PC-9 (cell line): ENCODE results near the gene DOCK6. TPM values are rescaled to one million over a fixed set of nuclear protein-coding genes. Genes with fewer than 3 reads are reported as not detected.

Source experiments
- BruUV-seq: library from RNA; stranded (reverse); fragments of 400-500 nt; replicated peaks from 2 replicates; lab custom pipeline; 2021; lab: Mats Ljungman, UMichigan
- CTCF ChIA-PET: fragments of 300-600 bp; sonication (Branson Sonifier 250); formaldehyde crosslinking; loops from one replicate; lab custom pipeline; 2022; ENCODE audit warnings: antibody characterized with exemption; lab: Charles Lee
- POLR2A ChIA-PET: fragments of 300-600 bp; sonication (Branson Sonifier 250); formaldehyde crosslinking; loops from one replicate; lab custom pipeline; 2022; ENCODE audit warnings: antibody characterized with exemption; ENCODE audit not compliant: unreplicated experiment; lab: Charles Lee
- DNase-seq, 2 experiments: peaks; one replicate each; pipeline versions ENCODE4 v3.0.0 to v3.0.0-alpha.2; 2015 to 2022; ENCODE audit warnings: mixed read lengths in 1 of 2
- H2AFZ ChIP-seq: fragments of 200-600 bp; sonication (generic); 2 replicates; pipeline ENCODE4 v1.8.1; 2017; ENCODE audit warnings: antibody characterized with exemption
- H3F3A ChIP-seq: fragments of 200-600 bp; sonication (generic); 2 replicates; pipeline ENCODE4 v1.8.1; 2017; ENCODE audit warnings: antibody characterized with exemption, mild to moderate bottlenecking, low read depth; ENCODE audit not compliant: insufficient read depth
- H3K27ac ChIP-seq: fragments of 200-600 bp; sonication (generic); 2 replicates; pipeline ENCODE4 v1.6.1; 2016; ENCODE audit warnings: mixed run types
- H3K27me3 ChIP-seq: fragments of 200-600 bp; sonication (generic); 2 replicates; pipeline ENCODE4 v1.6.1; 2016; ENCODE audit warnings: low read depth, mixed run types; ENCODE audit not compliant: insufficient read depth
- H3K36me3 ChIP-seq: fragments of 200-600 bp; sonication (generic); 2 replicates; pipeline ENCODE4 v1.6.1; 2016; ENCODE audit warnings: low read depth, mixed run types
- H3K4me1 ChIP-seq: fragments of 200-600 bp; sonication (generic); replicated peaks from 2 replicates; pipeline ENCODE4 v1.6.1; 2016; ENCODE audit warnings: mixed run types; ENCODE audit not compliant: insufficient read depth
- H3K4me2 ChIP-seq: fragments of 200-600 bp; sonication (generic); 2 replicates; pipeline ENCODE4 v1.6.1; 2017; ENCODE audit warnings: mixed run types
- H3K4me3 ChIP-seq: fragments of 200-600 bp; sonication (generic); 2 replicates; pipeline ENCODE4 v1.6.1; 2016; ENCODE audit warnings: mixed run types
- H3K79me2 ChIP-seq: fragments of 200-600 bp; sonication (generic); 2 replicates; pipeline ENCODE4 v1.6.1; 2017; ENCODE audit warnings: low read depth, mixed run types
- H3K9me2 ChIP-seq: fragments of 200-600 bp; sonication (generic); 2 replicates; pipeline ENCODE4 v1.8.1; 2017; ENCODE audit warnings: mild to moderate bottlenecking; ENCODE audit not compliant: insufficient read depth
- H3K9me3 ChIP-seq: fragments of 200-600 bp; sonication (generic); 2 replicates; pipeline ENCODE4 v1.8.1; 2016; ENCODE audit warnings: low read depth; ENCODE audit not compliant: insufficient read depth
- H4K20me1 ChIP-seq: fragments of 200-600 bp; sonication (generic); 2 replicates; pipeline ENCODE4 v1.8.1; 2017; ENCODE audit not compliant: insufficient read depth
- CTCF ChIP-seq: fragments of 200-600 bp; sonication (generic); conservative IDR thresholded peaks from 2 replicates; pipeline ENCODE4 v1.6.1; 2017; ENCODE audit warnings: mixed run types, antibody characterized with exemption, mild to moderate bottlenecking, moderate library complexity
- EZH2 ChIP-seq: fragments of 200-600 bp; sonication (generic); IDR thresholded peaks from 2 replicates; pipeline ENCODE4 v1.8.0; 2017; ENCODE audit warnings: antibody characterized with exemption, low read depth
- intact Hi-C: fragments of 100-400 bp; cut with micrococcal nuclease; formaldehyde crosslinking; loops from one replicate; pipeline ENCODE4 v1.10.0; 2022; ENCODE audit not compliant: unreplicated experiment
- total RNA-seq: library from RNA; stranded (reverse); gene quantifications from 2 replicates; pipeline ENCODE4 v1.2.3, GENCODE V29; 2021

DOCK6 gene
- total RNA-seq, 1 experiment from 2014 or later, result 32.5 TPM

DNA sequence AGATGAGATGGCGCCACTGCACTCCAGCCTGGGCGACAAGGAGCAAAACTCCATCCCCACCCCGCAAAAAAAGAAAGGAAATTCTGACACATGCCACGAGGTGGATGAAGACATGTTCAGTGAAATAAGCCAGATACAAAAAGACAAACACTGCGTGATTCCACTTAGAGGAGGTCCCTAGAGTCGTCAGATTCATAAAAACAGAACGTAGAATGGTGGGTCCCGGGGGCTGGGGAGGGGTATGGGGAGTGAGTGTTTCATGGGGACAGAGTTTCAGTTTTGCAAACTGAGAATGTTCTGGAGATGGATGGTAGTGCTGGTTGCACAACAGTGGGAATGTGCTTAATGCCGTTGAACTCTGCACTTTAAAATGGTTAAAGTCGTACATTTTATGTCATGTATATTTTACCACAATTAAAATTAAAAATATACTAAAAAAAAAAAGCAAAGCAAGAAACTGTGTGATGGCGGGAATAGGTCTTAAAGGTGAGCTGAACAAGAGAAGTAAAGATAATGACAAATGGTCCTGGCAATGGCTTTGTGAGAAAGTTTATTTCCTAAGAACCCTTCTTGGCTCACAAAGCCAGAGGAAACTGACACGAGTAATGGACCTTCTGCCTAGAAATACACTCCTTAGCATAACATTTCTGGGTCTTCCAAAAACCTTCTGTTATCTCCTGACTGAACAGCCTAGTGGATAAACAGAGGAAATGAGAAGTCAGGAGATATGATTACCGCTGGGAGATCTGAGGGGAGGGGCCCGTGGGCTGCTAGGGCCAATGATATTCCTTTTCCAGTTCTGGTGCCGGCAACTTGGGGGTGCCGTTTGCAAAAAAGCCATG, 102.5 kb downstream of the DOCK6 start:
- ChIA-PET CTCF (no interaction called here), POLR2A (no interaction called here)
- H3K36me3 ChIP-seq, result no peaks in the 10 kb centered on the region
- no peaks in the 10 kb centered on the region for H4K20me1 ChIP-seq
- no peak overlapping the region for H3K4me3 ChIP-seq
- no peak for TF ChIP-seq CTCF
- no peak for TF ChIP-seq EZH2
- H3K9me2 ChIP-seq, result no peaks in the 10 kb centered on the region
- no peak overlapping the region for H3K4me2 ChIP-seq
- no peak overlapping the region for H3K27ac ChIP-seq
- H3K79me2 ChIP-seq, result peaks cover 7% of the 10 kb centered on the region
- no peaks in the 10 kb centered on the region for H3K9me3 ChIP-seq
- DNase-seq, result no peak
- H3F3A ChIP-seq, result peaks cover 20% of the 10 kb centered on the region; the same call in 1 of the 2 replicates
- H2AFZ ChIP-seq, result no peak overlapping the region
- H3K4me1 ChIP-seq, result peaks cover 20% of the 10 kb centered on the region; the same call in 1 of the 2 replicates
- intact Hi-C loops, result loop anchor here (5.0 kb wide), 1 partner anchor 37 kb away; the partner anchor contains the start of gene KANK2
- H3K27me3 ChIP-seq, result no peaks in the 10 kb centered on the region
- BruUV-seq, result no TSS peak

GRCh38 chr19:11155373-11156120, 106.8 kb downstream of the DOCK6 start, which contains the start of gene SPC24:
TSS of gene SPC24 (minus strand) at chr19:11155782. CDS start at chr19:11155776, 6 bp downstream.
- H3K27ac ChIP-seq, result no peak within 1 kb of the TSS
- no peaks in the 10 kb centered on the region for H3K36me3 ChIP-seq
- peak; percentile 96 to 97 for DNase-seq
- H3K4me2 ChIP-seq, result peak within 1 kb of the TSS; percentile 80
- no peaks in the 10 kb centered on the region for H3K27me3 ChIP-seq
- H2AFZ ChIP-seq, result peak within 1 kb of the TSS; percentile 82
- CTCF ChIA-PET, result interaction anchor here (0.5 kb wide), 1 partner anchor 16 kb away, joined by 5 read pairs; no protein-coding TSS in a partner anchor
- H3K4me1 ChIP-seq, result peaks cover 40% of the 10 kb centered on the region
- no TSS peak for BruUV-seq
- no peaks in the 10 kb centered on the region for H4K20me1 ChIP-seq
- H3K9me3 ChIP-seq, result no peaks in the 10 kb centered on the region
- intact Hi-C loops, result loop anchor here (5.0 kb wide), 1 partner anchor 42 kb away; the partner anchor contains the start of gene KANK2
- peaks cover 43% of the 10 kb centered on the region for H3K79me2 ChIP-seq
- H3F3A ChIP-seq, result peaks cover 20% of the 10 kb centered on the region
- POLR2A ChIA-PET, result no interaction called here
- H3K9me2 ChIP-seq, result no peaks in the 10 kb centered on the region
- TF ChIP-seq EZH2 (no peak), CTCF (no peak)
- peak within 1 kb of the TSS; percentile 72 for H3K4me3 ChIP-seq

GRCh38 chr19:11154683-11155047, 107.7 kb downstream of the DOCK6 start:
- Histone ChIP-seq H4K20me1 (no peaks in the 10 kb centered on the region), H3K27me3 (no peaks in the 10 kb centered on the region), H3K79me2 (peaks cover 45% of the 10 kb centered on the region), H2AFZ (no peak overlapping the region; the same call in 1 of the 2 replicates), H3K9me3 (no peaks in the 10 kb centered on the region), H3K9me2 (no peaks in the 10 kb centered on the region), H3K27ac (no peak overlapping the region), H3K36me3 (no peaks in the 10 kb centered on the region), H3K4me1 (peaks cover 40% of the 10 kb centered on the region), H3F3A (peaks cover 20% of the 10 kb centered on the region), H3K4me2 (peak overlapping the region; percentile 80), H3K4me3 (peak overlapping the region; percentile 72)
- TF ChIP-seq EZH2 (no peak), CTCF (no peak)
- intact Hi-C loops, result loop anchor here (5.0 kb wide), 1 partner anchor 43 kb away; the partner anchor contains the start of gene KANK2
- no TSS peak for BruUV-seq
- ChIA-PET CTCF (interaction anchor here (0.6 kb wide), 1 partner anchor 12 kb away, joined by 3 read pairs; no protein-coding TSS in a partner anchor), POLR2A (interaction anchor here (0.6 kb wide), 1 partner anchor 1692 kb away, joined by 4 read pairs; no protein-coding TSS in a partner anchor)
- peak in 1 of 2 experiments; percentile 20 for DNase-seq
